Nephron (organoid): ENCODE data around the gene HSPA1A.
A peak's percentile ranks its signal among the peaks of the same experiment; 100 is the strongest.

Source experiments
- H3K27ac Mint-ChIP-seq, 3 experiments: 2 replicates each; pipeline ENCODE4 v1.8.0; 2020; ENCODE audit warnings: mixed read lengths in 3 of 3, mild to moderate bottlenecking in 2 of 3, moderate library complexity in 1 of 3
- H3K27me3 Mint-ChIP-seq: 2 replicates; pipeline ENCODE4 v1.8.0; 2021; ENCODE audit warnings: low read depth, mild to moderate bottlenecking, moderate library complexity, mixed read lengths
- H3K36me3 Mint-ChIP-seq: 2 replicates; pipeline ENCODE4 v1.8.0; 2020; ENCODE audit warnings: low read depth, mixed read lengths
- H3K4me1 Mint-ChIP-seq: 2 replicates; pipeline ENCODE4 v1.8.0; 2020; ENCODE audit warnings: mixed read lengths
- H3K4me3 Mint-ChIP-seq, 3 experiments: 2 replicates each; pipeline ENCODE4 v1.8.0; 2020; ENCODE audit warnings: mild to moderate bottlenecking in 3 of 3, mixed read lengths in 3 of 3, moderate library complexity in 2 of 3
- H3K9me3 Mint-ChIP-seq: 2 replicates; pipeline ENCODE4 v1.8.0; 2020; ENCODE audit warnings: mixed read lengths
- TF ChIP-seq, protein P1 (sequence below), 3 experiments: fragments of 200-600 bp; sonication (generic); IDR thresholded peaks; one replicate each; pipeline ENCODE4 v1.5.0; 2021; ENCODE audit warnings: antibody characterized with exemption in 3 of 3; ENCODE audit not compliant: unreplicated experiment in 3 of 3

The HSPA1A gene

DNA sequence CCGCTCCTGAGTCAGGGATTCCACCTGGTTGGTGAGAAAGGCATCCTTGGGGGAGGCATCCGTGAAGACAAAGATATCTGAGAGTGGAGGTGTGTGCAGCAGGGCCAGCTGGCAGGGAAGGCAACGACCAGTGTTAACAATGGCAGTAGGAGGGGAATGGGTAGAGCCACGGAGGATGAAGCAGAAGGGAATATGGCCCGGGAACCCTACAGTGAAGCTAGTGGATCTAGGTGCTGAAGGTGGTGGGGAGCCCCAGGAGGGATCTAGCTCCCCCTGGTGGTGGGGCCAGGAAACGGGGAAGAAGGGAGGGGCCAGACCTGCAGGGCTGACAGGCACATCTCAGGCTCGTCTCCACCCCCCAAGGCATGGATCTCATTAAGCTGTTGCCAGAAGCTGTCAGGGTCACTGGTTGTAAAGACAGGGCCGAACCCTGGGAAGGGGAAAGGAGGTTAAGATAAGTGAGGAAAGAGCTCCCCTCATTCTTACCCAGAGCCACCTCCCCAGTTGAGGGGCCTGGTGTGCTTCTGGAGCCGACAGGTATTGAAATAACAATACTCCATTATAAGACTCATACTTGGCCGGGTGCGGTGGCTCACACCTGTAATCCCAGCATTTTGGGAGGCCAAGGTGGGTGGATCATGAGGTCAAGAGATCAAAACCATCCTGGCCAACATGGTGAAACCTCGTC is 45.5 kb upstream of the HSPA1A start:
- Mint-ChIP-seq H3K27me3 (no peaks in the 10 kb centered on the region), H3K36me3 (no peaks in the 10 kb centered on the region), H3K27ac (no peak overlapping the region), H3K9me3 (no peaks in the 10 kb centered on the region), H3K4me1 (no peaks in the 10 kb centered on the region), H3K4me3 (no peak overlapping the region)
- TF ChIP-seq, protein P1, sequence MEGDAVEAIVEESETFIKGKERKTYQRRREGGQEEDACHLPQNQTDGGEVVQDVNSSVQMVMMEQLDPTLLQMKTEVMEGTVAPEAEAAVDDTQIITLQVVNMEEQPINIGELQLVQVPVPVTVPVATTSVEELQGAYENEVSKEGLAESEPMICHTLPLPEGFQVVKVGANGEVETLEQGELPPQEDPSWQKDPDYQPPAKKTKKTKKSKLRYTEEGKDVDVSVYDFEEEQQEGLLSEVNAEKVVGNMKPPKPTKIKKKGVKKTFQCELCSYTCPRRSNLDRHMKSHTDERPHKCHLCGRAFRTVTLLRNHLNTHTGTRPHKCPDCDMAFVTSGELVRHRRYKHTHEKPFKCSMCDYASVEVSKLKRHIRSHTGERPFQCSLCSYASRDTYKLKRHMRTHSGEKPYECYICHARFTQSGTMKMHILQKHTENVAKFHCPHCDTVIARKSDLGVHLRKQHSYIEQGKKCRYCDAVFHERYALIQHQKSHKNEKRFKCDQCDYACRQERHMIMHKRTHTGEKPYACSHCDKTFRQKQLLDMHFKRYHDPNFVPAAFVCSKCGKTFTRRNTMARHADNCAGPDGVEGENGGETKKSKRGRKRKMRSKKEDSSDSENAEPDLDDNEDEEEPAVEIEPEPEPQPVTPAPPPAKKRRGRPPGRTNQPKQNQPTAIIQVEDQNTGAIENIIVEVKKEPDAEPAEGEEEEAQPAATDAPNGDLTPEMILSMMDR (IDR thresholded peaks at IDR 0.05; ENCODE audit: unreplicated experiment in 3 of 3) = peak; percentile 28 to 43 (median 34)

DNA sequence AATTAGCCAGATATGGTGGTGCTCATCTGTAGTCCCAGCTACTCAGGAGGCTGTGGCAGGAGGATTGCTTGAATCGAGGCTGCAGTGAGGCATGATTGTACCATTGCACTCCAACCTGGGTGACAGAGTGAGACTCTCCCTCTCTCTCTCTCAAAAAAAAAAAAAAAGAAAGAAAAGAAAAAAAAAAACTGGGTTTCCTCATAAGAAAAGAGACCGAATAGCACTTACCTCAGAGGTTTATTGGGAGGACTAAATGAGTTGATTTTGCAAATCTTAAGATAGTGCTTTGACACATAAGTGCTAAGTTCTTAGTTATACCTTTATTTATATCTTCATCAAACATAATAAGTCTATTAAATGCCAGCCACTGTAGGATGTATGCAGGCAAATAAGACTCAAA is 44.5 kb upstream of the HSPA1A start:
- no peak overlapping the region for H3K27ac Mint-ChIP-seq
- TF ChIP-seq, protein P1 (IDR thresholded peaks at IDR 0.05; ENCODE audit: unreplicated experiment in 3 of 3) = no peak
- no peak overlapping the region for H3K4me3 Mint-ChIP-seq
- H3K36me3 Mint-ChIP-seq = no peaks in the 10 kb centered on the region
- no peaks in the 10 kb centered on the region for H3K27me3 Mint-ChIP-seq
- H3K9me3 Mint-ChIP-seq = no peaks in the 10 kb centered on the region
- H3K4me1 Mint-ChIP-seq = no peaks in the 10 kb centered on the region

DNA sequence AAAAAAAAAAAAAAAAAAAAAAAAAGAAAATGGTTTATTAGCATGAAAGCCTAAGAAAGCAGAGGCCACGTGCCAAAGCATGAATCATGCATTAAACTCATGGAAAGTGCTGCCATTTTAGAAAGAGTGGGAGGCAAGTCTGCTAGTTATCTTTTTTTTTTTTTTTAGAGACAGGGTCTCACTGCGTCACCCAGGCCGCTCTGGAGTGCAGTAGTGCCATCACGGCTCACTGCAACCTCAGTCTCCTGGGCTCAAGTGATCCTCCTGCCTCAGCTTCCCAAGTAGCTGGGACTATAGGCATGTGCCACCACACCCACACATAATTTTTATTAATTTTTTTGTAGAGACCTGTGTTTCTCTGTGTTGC is 43.4 kb upstream of the HSPA1A start:
- no peaks in the 10 kb centered on the region for H3K9me3 Mint-ChIP-seq
- H3K4me1 Mint-ChIP-seq = no peaks in the 10 kb centered on the region
- H3K36me3 Mint-ChIP-seq = no peaks in the 10 kb centered on the region
- TF ChIP-seq, protein P1 (IDR thresholded peaks at IDR 0.05; ENCODE audit: unreplicated experiment in 3 of 3) = no peak
- no peak overlapping the region for H3K27ac Mint-ChIP-seq
- H3K4me3 Mint-ChIP-seq = no peak overlapping the region
- no peaks in the 10 kb centered on the region for H3K27me3 Mint-ChIP-seq

DNA sequence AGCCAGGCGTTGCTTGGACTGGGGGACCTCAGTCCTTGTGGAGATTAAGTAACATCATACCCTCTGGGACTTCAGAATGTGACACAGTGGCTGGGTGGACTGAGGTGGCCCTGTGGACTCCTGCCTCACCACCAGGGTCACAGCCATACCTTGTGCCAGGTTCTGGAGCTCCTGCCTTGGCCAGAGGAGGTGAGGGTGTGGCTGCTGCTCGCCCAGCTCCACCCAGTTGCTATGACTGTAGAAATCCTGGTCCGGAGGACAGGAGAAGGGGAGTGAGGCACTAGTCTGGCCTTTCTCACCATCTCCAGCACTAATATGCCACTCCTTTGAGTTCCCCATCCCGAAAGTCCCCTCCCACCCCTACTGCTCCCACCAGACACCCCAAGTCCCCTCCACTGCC is 40.2 kb upstream of the HSPA1A start:
- H3K36me3 Mint-ChIP-seq = peaks cover 5% of the 10 kb centered on the region
- peak overlapping the region in 1 of 3 experiments; percentile 58 for H3K4me3 Mint-ChIP-seq
- no peaks in the 10 kb centered on the region for H3K9me3 Mint-ChIP-seq
- H3K4me1 Mint-ChIP-seq = no peaks in the 10 kb centered on the region
- TF ChIP-seq, protein P1 (IDR thresholded peaks at IDR 0.05; ENCODE audit: unreplicated experiment in 3 of 3) = no peak
- peak overlapping the region; percentile 55 to 94 (median 91) for H3K27ac Mint-ChIP-seq
- H3K27me3 Mint-ChIP-seq = no peaks in the 10 kb centered on the region

DNA sequence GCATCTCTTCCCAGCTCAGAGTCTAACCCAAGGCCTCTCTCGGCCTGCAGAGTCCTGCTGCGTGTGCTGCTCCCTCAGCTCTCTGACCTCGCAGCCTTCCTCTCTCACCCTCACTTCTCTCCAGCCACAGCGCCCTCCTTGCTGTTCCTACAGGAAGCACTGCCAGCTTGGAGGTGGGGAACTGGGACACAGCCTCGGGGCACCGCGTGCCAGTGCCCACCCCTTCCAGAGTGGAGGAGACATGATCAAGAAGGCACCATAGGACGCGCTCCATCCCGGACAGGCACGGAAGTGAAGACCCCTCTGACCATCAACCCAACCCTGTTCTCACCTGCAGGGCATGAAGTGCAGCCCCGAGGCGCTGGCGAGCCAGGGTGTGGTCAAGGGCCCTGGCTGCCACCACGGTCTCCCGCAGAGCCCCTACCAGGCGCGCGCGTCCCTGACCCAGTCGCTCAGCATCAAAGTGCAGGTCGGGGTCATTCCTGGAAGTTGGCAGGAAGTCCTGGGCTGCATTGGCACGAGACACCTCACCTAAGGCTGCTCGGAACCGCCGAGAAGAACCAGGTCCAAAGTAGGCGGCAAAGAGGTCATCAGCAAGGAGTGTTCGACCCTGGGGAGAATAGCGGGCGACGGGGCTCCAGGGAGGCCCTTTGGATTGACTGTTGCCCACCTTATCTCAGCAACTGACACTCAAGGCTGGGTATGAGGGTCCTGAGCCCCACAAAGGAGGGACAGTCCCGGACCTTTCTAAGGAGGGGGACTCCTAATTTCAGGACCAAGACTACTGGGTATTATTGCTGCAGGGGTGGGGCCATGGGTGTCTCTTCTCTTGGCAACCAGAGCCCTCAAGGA is 39.5 kb upstream of the HSPA1A start:
- Mint-ChIP-seq H3K9me3 (no peaks in the 10 kb centered on the region), H3K4me1 (no peaks in the 10 kb centered on the region), H3K27me3 (no peaks in the 10 kb centered on the region), H3K27ac (peak overlapping the region; percentile 55 to 94 (median 91)), H3K36me3 (peaks cover 9% of the 10 kb centered on the region), H3K4me3 (peak overlapping the region in 1 of 3 experiments; percentile 54)
- TF ChIP-seq, protein P1 (IDR thresholded peaks at IDR 0.05; ENCODE audit: unreplicated experiment in 3 of 3) = no peak
